ENCODE data around the gene MACF1.
"Not testable (repeated sequence)": the region's sequence is repeated elsewhere in the genome, so short reads cannot be mapped to it uniquely, and the experiment has no call there.

Gene MACF1

DNA sequence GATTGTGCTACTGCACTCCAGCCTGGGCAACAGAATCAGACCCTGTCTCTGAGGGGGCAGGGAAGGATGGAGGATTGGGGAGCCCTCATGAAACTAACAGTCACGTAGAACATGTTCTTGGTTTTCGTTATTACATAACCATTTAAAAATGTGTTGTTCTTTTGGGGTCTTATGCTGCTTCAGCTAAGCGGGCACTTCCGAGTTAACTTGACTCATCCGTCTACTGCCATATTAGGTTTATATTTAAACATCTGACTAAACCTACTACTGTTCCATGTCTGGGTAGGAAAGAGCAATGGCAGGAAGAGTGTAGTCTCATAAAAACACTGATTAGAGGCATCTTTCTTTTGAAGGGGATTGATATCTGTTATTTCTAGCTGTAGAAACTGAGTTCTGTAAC, 227.4 kb downstream of the MACF1 start:
- DNase-seq, result no peak

DNA sequence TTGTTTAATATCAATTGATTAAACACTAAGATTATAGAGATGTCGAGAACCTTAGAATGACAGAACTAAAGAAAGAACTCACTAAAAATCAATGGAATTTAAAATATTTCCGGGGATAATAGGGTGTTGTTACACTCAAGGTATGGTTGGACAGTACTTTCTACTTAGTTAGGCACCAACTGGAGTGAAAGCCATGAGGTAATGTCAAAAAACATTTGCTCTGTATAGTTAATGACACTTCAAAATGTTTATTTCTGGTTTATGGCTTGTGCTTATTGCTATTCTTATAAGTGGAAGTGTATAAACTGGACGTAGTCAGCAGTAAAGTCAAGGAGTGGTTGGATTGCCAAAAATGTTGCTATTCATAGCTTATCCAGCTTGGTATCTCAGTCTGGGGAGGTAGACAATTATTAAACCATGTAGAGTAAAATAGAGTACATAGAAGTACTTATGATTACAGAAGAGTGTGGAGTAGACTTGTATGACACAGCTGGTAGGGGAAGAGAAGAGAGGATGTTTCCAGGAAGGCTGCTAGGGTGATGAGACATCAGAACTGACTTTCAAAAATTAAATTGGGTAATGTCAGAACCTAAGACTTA, 230.4 kb downstream of the MACF1 start:
- DNase-seq, result peak; percentile 60

DNA sequence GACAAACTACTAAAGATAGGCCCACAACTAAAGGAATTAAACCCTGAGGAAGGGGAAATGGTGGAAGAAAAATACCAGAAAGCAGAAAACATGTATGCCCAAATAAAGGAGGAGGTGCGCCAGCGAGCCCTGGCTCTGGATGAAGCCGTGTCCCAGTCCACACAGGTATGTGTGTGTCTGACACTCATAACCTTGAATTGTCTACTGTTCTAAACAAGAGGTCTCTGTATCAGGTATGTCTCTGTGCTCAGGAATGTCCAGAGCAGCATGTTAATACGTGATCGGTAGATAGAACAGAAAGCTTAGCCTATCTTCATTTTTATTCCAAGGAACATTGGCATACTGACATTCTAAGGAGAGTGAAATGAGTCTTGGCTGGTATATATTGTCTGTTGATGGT, 231.1 kb downstream of the MACF1 start:
- no peak for DNase-seq

DNA sequence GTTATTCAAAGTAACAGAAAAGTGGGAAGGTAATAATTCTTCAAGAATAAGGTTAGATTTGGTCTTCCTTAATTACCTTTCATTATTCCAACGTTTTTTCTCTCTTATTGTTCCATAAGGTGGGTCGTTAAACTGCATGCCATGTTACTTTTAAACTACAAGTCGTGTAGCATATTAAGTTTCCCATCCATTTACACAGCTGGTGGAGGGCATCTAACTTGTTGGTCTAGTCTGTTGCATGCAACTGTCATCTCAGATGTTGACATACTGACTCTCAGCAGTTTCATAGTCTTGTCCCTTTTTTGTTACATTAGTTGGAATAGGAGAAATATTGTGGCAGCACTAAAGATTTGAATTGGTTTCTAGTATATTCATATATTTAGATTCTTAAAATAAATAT, 232.3 kb downstream of the MACF1 start:
- DNase-seq, result no peak

DNA sequence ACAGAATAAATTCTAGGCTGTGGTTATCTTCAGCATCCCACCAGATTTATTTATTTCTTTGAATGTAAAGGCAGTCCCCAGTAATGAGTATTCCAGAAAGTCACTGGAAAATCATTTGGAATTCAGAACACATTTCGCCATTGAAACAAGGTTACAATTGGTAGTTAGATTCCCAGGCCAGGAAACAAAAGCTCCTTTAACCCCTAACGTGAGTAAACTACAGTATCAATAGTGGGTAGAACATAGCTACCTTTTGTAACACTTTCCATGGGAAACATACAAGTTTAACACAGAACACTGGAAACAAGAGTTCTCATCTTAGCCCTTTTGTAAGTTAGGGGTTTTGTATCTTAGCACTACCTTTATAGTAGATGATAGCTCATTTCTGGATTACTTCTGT, 233.5 kb downstream of the MACF1 start:
- no peak for DNase-seq

DNA sequence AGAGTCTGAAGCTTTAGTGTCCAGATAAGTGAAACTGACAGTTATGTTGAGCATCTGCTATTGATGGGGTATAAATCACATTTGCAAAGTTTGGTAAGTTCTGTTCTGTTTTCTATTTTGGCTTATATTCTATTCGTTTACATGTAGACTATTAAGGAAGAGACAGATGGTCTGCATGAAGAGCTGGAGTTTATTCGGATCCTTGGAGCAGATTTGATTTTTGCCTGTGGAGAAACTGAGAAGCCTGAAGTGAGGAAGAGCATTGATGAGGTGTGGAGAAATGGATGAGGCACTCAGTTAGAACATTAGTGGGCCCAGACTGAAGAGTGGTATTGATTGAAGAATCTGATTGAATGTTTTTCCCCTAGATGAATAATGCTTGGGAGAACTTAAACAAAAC, 236.4 kb downstream of the MACF1 start:
- DNase-seq, result no peak

DNA sequence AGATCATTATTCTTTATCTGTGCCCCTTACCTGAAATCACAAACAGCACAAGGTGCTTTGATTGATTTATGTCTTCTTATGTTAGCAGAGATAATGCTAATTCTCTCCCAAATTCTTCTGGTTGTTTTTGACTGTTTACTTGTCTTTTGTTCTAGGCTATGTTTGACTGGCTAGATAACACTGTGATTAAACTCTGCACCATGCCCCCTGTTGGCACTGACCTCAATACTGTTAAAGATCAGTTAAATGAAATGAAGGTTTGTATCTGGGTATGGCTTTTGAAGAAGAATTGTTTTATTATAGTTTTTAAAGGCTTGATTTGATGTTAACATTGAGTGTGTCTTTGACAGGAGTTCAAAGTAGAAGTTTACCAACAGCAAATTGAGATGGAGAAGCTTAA, 237.3 kb downstream of the MACF1 start:
- DNase-seq, result no peak

DNA sequence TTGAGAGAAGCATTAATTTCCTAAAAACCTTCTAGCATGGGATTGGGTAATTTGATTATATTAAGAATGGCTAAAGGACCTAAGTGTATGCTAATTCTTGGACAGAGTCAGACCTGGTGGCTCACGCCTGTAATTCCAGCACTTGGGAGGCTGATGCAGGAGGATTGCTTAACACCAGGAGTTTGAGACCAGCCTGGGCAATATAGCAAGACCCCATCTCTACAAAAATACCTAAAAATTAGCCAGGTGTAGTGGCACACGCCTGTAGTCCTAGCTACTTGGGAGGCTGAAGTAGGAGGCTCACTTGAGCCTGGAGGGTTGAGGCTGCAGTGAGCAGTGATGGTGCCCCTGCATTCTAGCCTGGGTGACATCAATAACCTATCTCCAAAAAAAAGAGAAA, 241.1 kb downstream of the MACF1 start:
- DNase-seq, result no peak

DNA sequence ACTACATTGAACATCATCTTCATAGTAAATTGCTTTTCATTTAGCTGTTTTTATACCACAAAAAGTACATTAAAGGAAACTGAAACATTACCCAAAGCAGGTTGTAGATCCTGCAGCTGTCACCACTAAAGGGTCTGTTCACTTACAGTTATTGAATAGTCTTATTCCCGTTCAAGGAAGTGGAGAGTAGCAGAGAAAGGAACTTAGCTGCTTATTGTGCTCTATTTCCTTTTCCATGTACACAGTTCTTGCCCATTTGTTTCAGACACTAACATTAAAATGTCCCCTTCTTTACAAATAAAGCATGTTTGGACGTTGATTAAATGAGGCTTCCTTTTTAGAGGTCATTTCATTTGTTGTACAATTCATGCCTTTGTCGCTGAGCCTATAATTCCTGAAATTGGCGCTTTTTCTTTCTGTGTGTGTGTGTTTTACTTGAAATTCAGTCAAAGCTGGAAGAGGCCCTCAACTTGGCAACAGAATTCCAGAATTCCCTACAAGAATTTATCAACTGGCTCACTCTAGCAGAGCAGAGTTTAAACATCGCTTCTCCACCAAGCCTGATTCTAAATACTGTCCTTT, 242.6 kb downstream of the MACF1 start:
- DNase-seq, result no peak

DNA sequence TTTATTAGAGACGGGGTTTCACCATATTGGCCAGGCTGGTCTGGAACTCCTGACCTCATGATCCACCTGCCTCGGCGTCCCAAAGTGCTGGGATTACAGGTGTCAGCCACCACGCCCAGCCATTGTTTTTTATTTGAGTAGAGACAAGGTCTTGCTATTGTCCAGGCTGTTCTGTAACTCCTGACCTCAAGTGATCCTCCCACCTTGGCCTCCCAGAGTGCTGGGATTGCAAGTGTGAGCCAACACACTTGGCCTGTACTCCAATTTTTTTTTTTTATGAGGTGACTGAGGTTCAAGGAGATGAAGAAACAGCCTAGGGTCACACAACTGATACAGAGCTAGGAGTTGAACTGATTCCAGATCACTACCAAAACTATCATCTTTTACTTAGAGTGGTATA, 245.5 kb downstream of the MACF1 start:
- not testable (repeated sequence) for DNase-seq

DNA sequence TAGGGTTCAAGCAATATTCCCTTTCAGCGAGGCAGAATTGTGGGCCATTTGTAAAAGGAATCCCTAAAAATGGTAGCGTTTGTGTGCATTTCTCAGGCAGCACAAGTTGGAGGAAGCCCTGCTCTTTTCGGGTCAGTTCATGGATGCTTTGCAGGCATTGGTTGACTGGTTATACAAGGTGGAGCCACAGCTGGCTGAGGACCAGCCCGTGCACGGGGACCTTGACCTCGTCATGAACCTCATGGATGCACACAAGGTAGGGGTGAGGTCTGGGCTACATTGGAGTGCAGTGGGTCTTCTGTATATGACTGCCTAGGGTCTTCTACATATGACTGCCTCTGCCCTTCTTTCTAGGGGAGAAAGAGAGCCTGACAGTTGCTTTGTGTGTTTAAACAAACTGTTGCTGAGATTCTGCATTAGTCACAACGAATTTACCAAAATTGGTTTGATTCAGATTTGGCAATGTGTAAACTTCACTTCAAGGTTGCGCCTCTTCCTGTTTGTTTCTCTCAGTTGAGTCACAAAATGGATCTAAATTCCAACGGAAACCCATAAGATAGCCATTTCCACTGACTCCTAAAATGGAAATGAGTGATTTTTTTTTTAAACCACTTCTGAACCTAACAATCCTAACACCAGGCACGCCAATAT, 246.6 kb downstream of the MACF1 start:
- DNase-seq, result no peak

DNA sequence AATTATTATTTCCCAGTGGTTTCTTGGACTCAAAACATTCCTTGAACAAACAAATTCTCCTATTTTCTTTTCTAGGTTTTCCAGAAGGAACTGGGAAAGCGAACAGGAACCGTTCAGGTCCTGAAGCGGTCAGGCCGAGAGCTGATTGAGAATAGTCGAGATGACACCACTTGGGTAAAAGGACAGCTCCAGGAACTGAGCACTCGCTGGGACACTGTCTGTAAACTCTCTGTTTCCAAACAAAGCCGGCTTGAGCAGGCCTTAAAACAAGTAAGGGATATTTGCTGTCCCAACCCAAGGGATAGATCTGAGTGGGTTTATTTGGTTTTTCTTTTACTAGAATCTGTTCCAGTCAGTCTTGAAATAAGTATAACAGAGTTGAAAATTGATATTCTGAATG, 247.6 kb downstream of the MACF1 start:
- DNase-seq, result no peak

DNA sequence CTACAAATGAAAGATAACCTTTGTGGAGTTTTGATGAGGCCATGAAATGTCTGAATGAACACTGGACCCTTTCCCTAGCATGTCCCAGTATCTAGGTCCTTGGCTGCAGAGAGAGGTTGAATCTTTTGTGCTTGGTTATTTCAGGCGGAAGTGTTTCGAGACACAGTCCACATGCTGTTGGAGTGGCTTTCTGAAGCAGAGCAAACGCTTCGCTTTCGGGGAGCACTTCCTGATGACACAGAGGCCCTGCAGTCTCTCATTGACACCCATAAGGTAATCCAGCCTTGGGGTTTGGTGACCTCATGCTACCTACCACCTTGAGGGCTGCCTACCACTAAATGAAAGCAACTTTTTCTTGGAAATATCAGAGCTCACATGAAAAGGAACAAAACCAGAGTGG, 248.0 kb downstream of the MACF1 start:
- DNase-seq, result no peak

DNA sequence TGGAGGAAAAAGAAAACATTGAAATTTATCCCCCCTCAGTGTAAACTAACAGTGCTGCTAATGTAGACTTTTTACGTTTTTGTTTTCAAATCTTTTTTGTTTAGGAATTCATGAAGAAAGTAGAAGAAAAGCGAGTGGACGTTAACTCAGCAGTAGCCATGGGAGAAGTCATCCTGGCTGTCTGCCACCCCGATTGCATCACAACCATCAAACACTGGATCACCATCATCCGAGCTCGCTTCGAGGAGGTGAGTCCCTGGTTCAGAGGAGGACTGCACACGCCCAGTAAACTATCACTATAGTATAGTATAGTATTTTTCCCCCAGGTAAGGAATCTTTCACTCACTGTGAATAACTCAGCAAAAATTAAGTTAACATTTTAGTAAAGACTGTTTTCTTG, 249.1 kb downstream of the MACF1 start:
- DNase-seq, result no peak

DNA sequence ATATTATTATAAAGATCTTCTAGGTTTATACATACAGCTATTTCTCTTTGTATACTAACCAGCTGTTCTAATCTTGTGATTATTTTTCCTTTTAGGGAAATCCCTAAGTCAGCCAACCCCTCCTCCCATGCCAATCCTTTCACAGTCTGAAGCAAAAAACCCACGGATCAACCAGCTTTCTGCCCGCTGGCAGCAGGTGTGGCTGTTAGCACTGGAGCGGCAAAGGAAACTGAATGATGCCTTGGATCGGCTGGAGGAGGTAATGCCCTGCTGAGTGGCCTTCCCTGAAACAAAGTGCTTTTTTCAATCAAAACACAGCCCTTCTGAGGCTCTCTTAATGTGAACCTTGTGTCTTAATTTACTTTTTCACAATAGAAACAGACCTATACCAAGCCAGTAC, 254.5 kb downstream of the MACF1 start:
- DNase-seq, result peak; percentile 21

DNA sequence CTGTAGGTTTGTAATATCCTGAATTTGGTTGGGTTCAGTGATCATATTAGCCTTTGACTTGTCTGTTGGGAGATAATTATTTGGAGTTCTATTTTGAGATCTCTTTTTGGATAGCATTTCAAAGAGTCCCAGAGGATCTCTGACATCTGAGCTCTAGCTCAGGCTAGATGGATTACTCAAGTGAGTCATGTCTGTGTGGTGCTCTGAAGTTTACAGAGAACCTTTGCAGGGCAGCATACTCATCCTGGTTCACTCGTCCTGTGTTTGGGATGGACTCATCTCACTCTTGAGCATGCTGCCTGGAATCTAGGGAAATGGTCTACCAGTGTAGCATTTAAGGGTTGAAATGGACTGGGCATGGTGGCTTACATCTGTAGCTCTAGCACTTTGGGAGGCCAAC, 257.6 kb downstream of the MACF1 start:
- no peak for DNase-seq

DNA sequence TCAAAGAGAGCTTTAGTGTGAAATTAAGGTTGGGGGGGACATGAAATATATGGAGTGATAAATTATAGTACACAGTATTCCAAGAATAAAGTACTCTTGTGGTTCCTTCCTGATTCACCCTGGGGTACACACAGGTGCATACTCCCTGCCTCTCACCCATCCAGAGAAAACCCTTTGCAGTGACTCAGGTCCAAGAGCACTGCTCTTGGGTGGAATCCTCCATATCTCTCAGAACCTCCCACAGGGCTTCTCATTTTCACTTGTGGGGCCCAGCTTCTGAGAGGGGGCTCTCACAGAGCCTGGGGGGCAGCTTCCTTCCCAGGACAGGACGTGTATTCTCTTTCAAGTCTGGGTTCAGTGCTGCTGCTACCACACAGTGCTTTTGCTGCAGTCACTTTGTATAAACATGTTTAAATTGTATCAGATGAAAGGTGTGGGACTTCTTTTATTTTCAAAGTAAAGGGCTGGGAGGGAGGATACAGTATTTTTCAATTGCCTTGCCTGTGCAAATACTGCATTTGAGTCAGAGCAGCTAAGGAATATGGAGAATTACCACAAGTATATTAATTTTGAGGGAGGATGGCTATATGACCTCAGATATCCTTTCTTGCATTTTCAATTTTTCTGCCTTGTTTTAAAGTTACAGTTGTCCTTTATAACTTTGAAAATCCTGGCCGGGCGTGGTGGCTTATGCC, 262.1 kb downstream of the MACF1 start:
- no peak for DNase-seq

DNA sequence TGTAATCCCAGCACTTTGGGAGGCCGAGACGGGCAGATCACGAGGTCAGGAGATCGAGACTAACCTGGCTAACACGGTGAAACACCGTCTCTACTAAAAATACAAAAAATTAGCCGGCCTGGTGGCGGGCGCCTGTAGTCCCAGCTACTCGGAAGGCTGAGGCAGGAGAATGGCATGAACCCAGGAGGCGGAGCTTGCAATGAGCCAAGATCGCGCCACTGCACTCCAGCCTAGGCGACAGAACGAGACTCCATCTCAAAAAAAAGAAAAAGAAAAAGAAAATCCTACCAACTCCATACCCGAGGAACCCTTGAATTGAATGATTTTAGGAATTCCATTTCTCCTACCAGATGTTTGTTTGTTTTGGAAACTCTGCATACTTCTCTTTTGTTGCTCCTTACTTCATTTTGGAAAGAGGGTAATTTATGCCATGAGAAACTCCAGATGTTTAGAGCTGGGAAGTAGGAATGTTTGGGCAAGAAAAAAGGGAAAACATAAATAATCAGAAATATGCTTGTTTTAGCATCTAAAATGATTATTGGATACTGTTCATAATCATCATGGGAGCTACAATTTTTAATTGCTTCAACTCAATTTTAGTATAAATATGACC, 262.7 kb downstream of the MACF1 start:
- DNase-seq, result not testable (repeated sequence)

DNA sequence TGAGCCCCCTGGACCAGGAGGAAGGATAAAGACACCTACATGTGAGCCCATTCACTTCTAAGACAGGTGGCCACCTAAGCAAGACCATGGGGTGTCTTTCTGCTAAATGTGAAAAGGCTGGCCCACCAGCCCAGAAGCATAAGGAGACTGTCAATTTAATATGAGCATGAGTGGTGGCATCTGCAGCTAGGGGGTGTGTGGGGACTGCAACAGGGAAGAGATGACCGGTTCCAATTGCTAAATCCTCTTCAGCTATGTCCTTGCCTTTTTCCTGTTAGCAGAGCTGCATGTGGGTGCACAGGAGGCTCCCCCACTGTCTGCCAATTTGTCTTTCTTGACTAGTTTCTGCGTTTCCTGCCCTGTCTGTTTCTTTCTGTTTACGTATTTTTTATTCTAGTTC, 264.7 kb downstream of the MACF1 start:
- no peak for DNase-seq

DNA sequence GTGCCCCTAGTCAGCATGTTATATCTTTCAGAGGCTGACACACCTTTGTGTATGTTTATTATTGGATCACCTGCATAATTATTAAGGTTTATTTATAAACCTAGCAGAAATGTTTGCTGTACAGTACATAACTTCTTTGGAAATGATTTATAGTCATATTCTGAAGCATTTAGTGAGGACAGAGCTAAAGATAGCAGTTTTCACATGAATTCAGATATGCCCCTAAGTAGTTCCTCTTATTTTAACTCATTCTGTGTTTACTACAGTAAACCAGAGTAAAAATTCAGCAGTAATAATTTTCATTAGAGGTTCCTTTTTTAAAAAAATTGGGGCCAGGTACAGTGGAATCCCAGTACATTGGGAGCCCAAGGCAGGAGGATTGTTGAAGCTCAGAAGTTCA, 265.5 kb downstream of the MACF1 start:
- DNase-seq, result no peak

DNA sequence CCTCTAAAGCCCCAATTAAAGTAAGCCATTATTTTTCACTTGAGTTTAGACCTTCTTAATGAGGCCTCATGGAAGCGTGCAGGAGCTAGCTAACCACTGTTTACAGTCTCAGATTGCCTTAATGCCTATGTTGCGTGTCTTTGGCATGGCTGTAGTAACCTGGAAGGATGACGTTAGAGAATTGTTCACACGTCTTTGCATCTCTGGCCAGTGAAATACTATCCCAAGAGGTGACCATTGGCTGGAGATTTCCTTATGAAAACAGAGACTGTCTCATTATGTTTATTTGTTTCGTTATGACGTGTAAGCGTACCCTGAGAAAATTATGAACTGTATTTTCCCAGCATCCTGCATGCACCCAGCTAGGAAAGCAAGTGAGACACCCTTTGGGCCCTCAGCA, 268.3 kb downstream of the MACF1 start:
- no peak for DNase-seq

DNA sequence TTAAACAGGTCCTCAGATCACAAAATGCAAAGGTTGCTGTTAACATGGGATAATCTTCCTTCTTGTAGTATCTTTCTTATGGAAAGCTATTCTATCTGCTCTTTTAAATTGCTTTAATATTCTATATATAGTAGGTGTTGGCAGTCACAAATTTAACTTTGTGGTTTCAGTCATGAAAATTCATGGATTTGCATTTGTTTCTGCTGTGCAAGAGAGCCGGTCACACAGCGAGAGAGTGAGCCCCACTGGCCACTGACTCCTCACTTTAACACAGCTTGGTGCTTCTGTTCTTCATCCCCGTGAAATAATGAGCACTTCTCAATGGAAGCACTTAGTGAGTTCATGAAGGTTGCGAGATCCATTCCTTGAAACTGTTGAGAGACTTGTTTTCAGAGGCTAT, 268.8 kb downstream of the MACF1 start:
- no peak for DNase-seq

DNA sequence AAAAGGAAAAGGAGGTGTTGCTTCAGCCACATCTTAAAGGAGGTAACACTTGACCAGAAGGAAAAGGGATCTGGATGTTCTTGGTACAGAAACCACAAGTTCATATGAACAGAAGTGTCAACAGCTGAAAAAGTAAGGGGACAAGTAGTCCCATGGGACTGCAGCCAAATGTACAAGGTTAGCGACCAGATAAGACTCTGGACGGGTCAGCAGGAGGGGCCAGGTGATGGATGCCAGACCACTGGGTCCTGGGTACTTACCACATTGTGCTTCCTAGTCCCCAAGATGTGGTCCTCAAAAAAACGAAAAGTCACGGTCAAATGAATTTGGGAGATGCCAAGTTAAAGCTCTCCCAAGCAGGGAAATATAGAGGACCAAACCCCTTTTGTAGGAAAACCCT, 270.3 kb downstream of the MACF1 start:
- no peak for DNase-seq

DNA sequence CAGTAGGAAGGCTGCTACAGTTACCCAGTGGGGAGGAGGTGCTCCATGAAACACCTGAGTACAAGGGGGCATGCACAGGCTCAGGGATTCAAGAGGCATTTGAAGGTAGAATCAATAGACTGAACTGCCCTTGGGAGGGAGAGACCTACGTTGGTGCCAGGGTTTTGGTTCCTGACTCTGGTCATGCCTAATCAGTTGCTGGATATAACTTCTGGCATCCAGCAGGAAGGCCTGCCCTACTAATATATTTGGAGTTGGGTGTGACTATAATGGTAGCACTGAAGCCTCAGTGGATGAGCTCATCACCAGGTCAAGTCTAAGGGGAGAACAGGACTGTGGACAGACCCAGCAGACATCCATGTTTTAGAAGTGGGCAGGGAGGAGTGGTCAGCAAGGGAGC, 271.1 kb downstream of the MACF1 start:
- DNase-seq, result not testable (repeated sequence)
